ENCODE results near the gene MADCAM1.
"Not testable (repeated sequence)": the region's sequence is repeated elsewhere in the genome, so short reads cannot be mapped to it uniquely, and the experiment has no call there.

The MADCAM1 gene

DNA sequence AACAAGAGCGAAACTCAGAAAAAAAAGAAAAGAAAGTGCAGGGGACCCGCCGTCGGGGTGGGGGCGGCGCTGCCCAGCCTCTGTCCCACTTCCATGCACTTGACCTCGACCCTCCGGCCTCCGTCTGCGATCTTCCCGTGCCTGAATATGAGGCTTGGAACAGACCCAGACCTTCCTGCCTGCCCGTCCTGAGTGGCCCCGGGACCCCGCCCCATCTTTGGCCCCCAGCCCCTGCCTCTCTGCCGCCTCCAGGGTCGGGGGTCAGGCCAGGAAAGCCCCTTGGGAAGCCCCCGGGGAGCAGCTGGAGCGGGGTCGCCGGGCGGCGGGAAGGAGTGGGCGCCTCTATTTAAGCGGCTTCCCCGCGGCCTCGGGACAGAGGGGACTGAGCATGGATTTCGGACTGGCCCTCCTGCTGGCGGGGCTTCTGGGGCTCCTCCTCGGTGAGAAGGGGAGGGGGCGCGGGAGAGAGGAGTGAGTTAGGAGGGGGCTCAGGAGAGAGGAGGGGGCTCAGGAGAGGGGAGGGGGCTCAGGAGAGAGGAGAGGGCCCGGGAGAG, at the start of gene MADCAM1:
MADCAM1 (plus strand) TSS at position 375 of the 554 bp plus-strand sequence; CDS start at position 389, 14 bp downstream.
- no peak for DNase-seq (ENCODE audit: low spot score)

DNA sequence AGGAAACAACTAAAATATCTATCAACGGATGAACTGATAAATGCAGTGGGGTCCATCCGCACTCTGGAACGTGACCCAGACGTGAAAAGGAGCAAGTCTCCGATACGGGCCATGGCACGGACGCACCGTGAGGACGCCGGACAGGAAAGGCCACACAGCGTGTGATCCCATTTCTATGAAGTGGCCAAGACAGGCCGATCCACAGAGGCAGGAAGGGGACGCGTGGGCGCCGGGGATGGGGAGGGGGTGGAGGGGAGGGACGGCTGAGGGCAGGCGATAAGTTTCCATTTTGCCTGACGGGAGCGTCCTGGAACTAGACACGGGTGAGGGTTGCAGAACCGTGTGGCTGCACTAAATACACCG, 49.2 kb upstream of the MADCAM1 start:
- DNase-seq (ENCODE audit: low spot score): no peak

DNA sequence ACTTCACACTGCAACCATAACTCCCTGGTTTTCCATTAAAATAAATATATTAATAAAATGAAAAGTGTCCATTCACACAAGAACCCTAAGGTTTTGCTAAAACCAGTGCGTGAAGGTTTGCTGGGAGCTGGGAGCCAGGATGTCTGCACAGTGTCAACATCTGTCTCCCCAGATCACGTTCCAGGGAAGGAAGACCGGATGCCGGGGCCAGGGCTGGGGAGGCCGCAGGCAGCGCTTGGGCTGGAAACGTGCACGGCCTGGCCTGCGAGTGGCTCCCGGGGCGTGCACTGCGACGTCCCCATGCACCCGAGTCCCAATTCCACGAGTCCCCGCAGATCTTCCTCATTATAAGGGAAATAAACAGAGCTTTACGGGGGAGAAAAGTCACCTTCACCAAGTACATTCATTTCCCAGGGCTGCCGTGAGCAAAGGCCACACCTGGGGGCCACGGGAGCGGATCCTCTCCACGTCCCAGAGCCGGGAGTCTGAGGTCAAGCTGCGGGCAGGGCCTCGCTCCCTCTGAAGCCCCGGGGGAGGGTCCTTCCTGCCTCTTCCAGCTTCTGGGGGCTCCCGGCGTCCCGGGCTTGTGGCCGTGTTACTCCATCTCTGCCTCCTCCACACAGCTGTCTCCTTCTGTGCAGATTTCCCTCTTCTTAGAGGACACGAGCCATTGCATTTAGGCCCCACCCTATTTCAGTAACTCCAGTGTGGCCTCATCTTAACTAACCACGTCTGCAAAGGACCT, 48.3 kb upstream of the MADCAM1 start:
- no peak for DNase-seq (ENCODE audit: low spot score)

DNA sequence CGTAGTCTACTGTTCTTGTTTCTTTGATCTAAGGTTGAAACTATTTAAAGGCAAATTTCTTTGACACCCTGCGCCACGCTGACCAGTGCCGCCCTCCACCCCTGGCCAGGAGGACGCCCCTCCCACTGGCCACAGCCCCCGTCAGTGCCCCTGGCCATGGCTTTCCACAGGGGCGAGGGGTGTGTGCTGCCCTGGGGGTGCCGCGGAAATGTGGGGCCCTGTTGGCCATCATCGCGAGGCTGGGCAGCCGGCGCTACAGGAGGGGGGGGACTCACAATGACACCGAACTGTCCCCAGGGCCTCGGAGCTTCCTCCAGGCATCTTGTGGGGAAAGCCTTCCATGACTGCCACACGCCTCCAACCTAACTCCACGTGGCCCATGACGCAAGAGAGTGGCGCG, 46.4 kb upstream of the MADCAM1 start:
- no peak for DNase-seq (ENCODE audit: low spot score)

DNA sequence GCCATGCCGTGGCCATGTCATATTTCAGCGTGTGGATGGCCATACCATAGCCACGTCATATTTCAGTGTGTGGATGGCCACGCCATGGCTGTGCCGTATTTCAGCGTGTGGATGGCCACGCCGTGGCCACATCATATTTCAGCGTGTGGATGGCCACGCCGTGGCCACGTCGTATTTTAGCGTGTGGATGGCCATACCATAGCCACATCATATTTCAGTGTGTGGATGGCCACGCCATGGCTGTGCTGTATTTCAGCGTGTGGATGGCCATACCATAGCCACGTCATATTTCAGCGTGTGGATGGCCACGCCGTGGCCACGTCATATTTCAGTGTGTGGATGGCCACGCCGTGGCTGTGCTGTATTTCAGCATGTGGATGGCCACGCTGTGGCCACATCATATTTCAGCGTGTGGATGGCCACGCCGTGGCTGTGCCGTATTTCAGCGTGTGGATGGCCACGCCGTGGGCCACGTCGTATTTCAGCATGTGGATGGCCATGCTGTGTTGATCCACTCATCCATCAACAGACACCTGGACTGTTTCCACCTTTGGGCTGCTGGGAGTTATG, 45.3 kb upstream of the MADCAM1 start:
- not testable (repeated sequence) for DNase-seq (ENCODE audit: low spot score)

DNA sequence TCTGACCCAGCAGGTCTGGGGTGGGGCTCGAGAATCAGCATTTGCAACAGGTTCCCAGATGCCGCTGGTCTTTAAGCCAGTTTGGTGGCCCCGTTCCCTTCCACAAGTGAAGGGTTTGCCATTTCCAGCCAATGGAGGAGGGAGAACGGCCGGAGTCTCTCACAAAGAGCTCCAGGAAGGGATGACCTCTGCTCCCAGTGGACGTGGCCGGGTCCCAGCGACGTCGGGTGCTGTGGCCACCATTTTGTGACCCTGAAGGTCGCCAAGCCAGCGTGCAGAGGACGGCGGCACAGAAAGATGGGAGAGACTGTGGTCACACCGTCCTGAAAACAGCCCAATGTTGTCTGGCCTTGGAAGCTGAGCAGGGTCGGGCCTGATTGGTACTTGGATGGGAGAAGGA, 43.5 kb upstream of the MADCAM1 start:
- no peak for DNase-seq (ENCODE audit: low spot score)

DNA sequence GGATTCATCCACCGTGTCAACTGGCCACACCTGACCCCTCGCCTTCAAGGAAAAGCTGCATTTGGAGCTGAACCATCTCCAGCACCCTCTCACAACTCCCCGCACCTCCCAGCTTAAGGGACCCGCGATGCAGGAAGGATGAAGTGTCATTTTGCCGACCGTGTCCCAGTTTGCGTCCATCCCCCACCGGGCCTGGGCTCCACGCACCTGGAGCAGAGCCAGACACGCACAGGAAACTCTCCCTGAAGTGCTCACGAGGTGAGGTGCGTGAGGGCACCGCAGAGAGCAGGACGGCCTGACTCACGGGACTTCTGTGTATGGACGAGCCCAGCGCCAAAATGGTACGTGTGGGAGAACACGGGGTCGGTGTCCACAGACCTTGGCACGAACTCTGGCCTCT, 42.7 kb upstream of the MADCAM1 start:
- DNase-seq (ENCODE audit: low spot score): no peak

DNA sequence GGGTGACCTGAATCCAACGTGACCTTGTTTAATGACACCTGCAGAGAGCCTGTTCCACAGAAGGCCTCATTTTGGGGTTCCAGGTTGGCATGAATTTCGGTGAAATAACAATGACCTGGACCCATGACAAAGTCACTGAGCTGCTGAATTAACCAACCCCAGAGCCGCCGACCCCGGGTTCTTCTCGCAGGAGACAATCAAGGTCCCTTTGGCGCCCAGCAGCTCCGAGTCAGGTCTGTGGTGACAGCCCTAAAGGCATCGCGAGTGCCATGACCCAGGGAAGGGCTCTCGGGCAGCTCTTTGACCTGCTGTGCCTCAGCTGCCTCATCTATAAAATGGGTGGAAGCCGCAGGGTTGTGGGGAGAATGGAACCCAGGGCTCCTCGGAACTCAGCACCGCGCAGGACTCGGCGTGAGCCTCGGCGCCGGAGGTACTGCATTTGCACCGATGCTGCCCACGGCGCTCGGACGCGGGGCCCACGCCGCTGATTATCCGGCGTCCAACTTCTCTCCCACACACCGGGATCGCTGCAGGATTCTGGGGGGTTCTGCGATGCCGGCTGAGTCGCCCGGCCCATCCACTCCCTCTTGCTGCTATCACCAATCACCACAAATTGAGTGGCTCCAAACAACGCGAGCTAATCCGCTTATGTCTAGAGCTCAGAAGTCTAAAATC, 41.1 kb upstream of the MADCAM1 start:
- no peak for DNase-seq (ENCODE audit: low spot score)

DNA sequence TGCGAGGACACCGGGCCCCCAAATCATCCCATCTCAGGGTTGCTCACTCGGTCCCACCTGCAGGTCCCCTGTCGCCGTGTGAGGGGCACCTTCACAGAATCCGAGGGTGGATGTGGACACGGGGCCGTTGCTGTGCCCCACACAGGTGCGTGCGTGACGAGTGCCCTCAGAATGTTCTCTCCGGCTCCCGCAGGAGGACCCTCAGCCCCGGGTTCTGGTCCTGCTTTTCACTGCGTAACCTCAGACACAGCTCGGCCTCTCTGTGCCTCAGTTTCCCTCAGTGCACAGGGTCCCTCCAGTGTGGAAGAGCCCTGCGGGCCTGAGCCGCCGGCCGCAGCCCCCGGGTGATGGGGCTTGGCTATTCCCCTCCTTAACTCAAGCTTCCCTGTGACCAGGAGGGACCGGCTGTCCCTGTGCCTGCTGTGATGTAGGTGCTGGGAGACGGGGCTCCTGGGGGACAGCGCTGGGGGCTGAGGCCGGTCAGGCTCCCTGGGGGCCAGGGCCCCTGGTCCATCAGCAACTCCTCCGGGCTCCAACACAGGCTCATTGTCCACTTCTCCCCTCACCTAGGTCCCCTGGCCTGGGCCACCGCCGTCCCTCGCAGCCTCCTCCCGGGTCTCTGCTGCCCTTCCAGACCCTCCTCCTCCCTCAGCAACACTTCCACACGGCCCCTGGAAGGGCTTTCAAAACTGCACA, 40.3 kb upstream of the MADCAM1 start:
- no peak for DNase-seq (ENCODE audit: low spot score)

DNA sequence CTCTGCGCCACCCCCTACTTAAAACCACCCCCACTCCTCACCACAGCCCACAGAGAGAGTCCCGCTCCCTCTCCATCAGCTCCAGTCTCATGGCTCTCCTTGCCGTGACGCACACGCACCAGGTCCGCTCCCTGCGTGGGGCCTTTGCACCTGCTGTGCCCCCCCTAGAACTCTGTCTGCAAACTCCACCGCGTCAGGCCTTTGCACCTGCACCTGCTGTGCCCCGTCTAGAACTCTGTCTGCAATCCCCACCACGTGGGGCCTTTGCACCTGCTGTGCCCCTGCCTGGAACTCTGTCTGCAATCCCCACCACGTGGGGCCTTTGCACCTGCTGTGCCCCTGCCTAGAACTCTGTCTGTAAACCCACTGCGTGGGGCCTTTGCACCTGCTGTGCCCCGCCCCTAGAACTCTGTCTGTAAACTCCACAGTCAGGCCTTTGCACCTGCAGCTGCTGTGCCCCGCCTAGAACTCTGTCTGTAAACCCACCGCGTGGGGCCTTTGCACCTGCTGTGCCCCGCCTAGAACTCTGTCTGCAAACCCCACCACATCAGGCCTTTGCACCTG, 39.7 kb upstream of the MADCAM1 start:
- no peak for DNase-seq (ENCODE audit: low spot score)

DNA sequence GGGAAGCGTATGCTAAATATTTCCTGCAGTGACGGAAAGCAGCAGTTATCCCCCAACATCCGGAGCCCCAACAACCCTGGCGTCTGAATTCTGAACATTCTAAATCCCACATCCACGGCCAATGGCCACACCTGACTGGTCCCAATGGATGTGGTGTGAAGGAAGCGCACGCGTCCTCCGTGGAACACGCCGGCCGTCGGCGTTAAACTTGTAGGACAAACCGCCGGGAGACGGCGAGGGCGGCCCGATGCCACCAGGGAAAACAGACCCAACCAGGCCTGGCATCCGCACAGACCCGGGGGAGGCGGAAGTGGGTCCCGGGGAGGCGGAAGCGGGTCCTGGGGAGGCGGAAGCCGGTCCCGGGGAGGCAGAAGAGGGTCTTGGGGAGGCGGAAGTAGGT, 38.6 kb upstream of the MADCAM1 start:
- no peak for DNase-seq (ENCODE audit: low spot score)

DNA sequence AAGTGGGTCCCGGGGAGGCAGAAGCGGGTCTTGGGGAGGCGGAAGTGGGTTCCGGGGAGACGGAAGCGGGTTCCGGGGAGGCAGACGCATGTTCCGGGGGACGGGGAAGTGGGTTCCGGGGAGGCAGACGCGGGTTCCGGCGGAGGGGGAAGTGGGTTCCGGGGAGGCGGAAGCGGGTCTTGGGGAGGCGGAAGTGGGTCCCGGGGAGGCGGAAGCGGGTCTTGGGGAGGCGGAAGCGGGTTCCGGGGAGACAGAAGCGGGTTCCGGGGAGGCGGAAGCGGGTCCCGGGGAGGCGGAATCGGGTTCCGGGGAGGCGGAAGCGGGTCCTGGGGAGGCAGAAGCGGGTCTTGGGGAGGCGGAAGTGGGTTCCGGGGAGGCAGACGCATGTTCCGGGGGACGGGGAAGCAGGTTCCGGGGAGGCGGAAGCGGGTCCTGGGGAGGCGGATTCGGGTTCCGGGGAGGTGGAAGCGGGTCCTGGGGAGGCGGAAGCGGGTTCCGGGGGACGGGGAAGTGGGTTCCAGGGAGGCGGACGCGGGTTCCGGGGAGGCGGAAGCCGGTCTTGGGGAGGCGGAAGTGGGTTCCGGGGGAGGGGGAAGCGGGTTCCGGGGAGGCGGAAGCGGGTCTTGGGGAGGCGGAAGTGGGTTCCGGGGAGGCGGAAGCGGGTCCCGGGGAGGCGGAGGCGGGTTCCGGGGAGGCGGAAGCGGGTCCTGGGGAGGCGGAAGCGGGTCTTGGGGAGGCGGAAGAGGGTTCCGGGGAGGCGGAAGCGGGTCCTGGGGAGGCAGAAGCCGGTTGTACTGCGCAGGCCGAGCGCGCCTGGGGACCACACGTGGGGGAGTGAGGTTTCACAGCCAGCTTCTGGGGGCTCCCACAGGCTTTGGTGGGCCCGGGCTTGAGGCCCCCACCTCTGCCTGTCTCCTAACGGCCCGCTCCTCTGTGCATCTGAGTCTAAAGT, 37.9 kb upstream of the MADCAM1 start:
- DNase-seq (ENCODE audit: low spot score): no peak

DNA sequence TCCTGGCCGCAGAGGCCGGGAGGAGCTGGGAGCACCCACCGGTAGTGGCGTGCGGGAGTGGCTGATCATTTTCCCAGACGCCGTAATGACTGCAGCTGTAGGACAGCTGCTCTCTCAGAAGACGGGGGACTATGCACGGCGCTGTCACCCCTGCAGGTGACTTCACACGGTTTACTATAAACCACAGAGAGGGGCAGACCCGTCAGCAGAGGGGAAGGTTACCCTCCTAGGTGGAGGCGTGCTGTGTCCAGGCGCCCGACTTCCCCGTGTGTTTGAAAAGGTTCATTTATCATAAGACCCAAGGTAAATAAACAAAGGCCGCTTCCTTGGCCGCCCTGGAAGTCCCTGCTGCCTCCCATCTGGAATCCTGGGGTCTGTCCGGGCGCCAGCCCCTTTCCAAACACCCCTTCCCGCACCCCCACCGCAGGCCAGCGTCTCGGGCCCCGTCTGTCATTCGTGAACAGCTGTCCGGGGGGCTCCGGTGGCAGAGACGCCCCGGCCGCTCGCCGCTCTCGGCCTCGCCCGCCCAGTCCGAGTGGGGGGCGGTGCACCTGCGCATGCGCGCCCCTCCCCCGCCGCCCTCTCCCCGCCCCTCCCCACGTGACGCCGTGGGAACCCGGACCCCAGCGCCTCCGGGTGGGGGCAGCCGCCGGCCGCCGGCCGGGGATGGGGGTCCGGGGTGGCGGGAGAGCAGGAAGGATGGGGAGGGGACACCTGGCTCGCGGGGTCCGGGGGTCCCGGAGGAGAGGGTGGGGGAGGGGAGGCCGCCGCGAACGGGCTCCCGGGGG, 36.4 kb upstream of the MADCAM1 start:
- peak; percentile 99 for DNase-seq (ENCODE audit: low spot score)

DNA sequence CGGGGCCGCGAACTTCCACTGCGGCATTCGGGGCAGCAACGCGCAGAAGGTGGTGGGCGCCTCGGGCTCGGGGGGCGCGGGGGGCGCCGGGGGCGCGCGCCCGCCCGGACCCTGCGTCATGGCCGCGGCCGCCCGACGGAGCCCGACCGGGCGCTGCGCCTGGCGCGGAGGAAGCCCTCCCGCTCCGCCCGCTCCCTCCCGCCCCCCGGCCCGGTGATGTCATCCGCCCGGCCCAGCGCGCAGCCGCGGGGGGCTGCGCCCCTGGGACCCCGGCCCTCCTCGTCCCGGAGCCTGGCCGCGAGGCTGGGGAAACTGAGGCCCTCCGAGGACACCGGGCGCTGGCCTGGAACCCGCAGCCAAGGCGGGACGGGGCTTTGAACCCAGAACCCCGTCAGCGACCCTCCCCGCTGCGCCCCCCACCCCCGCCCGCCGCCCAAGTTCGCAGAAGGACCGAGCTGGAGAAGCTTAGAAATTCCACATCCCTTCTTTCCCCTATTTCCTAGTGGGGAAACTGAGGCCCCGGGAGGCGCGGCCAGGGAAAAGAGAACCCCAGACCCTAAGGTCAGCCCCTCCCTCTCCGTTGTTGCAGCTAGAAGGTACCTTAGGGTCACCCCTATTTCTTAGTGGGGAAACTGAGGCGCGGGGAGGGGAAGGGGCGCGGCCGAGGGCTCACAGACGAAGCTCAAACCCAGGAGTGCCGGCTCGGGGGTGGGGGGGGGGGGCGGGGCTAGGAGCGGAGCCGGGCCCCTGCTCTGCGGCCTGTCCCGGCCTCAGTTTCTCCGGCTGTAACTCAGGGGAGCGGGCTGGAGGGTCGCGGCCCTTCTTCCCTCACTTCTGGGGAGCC, 35.2 kb upstream of the MADCAM1 start, which contains the start of gene SHC2:
SHC2 (minus strand) TSS at position 157 of the 844 bp plus-strand sequence; CDS start at position 120, 37 bp downstream.
- DNase-seq (ENCODE audit: low spot score): peak; percentile 88

DNA sequence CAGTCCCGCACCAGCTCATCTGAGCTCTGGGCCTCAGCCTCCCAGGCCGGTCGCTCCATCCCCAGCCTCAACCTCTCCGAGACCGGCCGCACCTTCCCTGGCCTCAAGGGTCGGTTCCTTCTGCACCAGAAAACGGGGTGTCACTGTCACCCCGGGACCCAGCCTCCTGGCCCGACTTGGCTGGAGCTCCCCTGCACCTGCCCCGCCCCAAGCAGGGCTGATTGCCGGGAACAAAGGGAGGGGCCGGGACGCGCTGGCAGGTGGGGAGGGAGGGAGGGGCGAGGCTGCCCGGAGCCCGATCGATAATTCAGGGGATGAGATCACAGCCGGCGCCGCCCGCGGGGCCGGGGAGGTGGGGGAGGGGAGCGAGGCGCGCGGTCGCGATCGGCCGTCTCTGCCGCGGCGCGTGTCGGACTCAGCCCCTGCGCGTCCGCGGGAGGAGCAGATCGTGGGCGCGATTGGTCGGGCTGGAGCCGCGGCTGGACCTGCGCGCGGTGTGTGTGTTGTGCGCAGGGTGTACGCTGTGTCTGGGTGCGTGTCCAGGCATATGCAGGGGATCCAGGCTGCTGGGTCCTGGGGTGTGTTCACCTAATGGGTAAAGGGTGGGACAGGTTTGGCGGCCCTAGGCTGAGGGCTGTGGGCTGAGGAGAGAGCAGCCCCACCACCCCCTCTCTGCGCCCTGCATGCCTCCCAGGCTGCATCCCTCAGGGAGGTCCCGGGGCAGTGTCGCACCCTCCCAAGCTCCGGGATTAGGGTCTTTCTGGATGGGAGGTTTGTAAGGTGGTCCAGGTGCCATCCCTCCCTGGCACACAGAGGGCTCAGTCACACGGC, 34.4 kb upstream of the MADCAM1 start:
- DNase-seq (ENCODE audit: low spot score): peak; percentile 98

DNA sequence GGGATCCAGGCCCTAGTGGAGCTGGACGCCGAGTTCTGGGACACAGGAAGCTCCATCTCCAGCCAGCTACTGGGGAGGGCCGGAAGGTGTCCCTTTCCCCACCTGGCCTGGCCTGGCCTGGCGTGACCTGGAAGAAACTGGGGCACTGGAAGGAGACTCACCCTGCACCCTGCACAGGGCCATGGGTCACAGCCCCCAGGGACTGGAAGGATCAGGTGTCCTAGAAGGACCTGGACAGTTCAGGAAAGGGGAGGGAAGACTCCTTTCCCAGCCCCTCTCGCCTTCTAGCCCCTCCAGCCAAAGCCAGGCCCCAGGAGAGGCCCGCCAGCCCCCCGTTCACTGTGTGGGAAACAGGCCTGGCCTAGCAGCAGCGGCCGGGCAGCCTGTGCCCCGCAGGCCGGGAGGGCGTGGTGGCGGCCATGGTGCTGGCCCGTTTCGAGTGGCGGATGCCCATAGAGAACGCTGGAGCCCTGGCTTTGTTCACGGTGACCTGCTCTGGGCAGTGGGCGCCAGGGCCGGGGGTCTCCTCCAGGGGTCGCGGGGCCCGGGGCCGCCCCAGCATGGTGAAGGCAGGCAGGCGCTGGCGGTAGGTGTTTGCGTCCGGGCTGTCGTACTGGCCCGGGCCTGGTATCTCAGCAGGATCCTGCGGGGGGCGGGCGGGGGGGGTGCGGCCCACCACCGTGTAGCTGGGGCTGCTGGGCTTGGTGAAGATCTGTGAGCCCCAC, 32.6 kb upstream of the MADCAM1 start:
- no peak for DNase-seq (ENCODE audit: low spot score)

DNA sequence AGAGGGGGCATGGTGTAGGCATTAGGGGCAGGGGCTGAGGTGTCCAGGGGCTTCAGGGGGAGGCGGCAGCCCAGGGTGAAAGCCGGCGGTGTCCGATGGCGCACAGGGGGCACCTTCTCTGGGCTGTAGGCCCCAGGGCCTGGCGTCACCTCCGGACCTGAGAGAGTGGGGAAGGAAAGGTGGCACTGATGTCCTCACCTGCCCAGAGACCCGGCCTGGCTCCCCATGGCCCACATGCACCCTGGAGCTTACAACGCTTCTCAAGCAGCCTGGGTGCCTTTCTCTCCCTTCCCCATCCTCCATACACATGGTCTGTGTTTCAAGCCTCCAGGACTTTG, 32.1 kb upstream of the MADCAM1 start:
- DNase-seq (ENCODE audit: low spot score): no peak
